ENCODE measurements around the gene EEF2. TPM values are rescaled to one million over a fixed set of nuclear protein-coding genes. Genes with fewer than 3 reads are reported as not detected.
A peak's percentile ranks its signal among the peaks of the same experiment; 100 is the strongest.
"Not testable (repeated sequence)": the region's sequence is repeated elsewhere in the genome, so short reads cannot be mapped to it uniquely, and the experiment has no call there.

Gene EEF2
- total RNA-seq, 2 donors from 2014 or later, result 3,216 to 3,705 TPM

DNA sequence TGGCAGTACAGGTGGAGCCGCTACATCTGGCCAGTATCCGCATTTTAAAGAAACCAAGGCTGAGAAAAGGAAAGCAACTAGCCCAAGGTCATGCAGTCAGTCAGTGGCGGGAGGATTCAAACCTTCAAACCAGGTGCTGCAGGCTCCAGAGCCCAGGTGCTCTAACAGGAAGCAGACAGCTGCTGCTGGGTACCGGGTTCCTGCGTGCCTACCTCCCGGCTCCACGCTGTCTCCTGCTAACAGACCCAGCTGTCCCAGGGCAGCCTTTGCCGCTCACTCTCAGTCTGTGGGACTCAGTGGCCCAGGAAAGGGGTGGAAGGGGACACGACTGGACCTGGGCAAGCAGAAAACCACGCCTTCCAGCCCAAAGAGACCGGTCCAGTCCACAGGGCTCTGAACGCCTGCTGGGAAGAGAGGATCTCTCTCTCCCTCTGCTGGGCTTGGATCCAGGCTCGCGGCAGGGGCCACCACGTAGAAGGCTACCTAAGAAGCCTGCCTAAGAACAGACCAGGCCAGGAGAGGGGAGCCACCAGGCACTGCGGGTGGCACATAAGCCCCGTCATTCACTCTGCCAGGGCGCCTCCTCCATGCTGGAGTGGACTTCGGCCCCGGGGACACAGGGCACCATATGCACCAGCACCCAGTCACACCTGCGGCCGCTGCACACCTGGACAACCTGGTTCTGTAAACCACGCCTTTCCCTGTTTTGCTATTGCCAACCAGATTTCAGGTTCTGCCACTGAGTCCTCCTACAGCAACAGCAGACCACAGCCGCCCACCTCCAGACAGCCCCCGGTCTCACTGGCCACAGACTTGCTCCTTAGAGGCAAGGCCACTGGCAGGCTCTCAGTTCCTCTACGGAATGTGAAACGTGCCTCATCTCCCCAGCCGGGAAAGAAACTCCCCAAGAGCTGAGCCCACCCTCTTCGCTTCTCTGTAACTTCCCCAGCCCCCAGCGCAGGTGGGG lies 18.9 kb downstream of the EEF2 start:
- DNase-seq (ENCODE audit: low spot score in 2 of 2) (no peak), ATAC-seq (no peak)
- no peaks in the 10 kb centered on the region for H3K9me3 Mint-ChIP-seq
- peaks cover 5 to 8% of the 10 kb centered on the region in 2 donors for H3K36me3 Mint-ChIP-seq
- H3K27ac Mint-ChIP-seq, result peak overlapping the region in 1 of 2 donors; percentile 32

DNA sequence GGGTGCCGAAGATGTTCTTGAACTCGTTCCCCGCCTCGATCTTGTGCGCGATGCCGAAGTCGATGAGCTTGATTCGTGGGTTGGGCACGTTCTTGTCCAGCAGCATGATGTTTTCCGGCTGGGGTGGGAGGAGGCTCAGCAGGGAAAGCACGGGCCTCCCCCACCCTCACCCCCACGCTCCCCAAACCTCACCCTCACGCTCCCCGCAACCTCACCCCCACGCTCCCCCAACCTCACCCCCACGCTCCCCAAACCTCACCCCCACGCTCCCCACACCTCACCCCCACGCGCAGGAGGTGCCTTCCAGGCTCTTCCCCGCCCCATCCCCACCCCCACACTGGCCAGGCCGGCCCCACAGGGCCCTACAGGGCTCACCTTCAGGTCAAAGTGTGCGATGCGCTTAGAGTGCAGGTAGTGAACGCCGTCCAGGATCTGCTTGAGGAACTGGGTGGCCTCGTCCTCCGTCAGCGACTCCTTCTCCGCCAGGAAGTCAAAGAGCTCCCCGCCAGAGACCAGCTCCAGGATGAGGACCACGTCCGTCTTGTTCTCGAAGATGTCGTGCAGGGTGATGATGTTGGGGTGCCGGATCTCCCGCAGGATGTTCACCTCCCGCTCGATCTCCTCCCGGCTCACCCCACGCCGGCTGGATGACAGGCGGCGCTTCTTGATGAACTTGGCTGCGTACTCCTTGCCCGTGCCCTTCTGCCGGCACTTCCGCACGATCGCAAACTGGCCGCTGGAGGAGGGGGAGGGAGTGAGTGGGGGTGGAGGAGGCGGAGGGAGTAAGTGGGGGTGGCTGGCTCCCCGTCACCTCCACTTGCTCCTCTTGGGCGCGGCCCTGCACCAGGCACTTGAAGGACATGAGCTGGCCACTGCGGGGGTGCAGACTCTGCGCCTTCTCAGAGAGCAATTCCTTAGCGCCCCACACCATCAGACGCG lies 20.7 kb downstream of the EEF2 start:
- peaks cover 0 to 3% of the 10 kb centered on the region in 2 donors for H3K36me3 Mint-ChIP-seq

DNA sequence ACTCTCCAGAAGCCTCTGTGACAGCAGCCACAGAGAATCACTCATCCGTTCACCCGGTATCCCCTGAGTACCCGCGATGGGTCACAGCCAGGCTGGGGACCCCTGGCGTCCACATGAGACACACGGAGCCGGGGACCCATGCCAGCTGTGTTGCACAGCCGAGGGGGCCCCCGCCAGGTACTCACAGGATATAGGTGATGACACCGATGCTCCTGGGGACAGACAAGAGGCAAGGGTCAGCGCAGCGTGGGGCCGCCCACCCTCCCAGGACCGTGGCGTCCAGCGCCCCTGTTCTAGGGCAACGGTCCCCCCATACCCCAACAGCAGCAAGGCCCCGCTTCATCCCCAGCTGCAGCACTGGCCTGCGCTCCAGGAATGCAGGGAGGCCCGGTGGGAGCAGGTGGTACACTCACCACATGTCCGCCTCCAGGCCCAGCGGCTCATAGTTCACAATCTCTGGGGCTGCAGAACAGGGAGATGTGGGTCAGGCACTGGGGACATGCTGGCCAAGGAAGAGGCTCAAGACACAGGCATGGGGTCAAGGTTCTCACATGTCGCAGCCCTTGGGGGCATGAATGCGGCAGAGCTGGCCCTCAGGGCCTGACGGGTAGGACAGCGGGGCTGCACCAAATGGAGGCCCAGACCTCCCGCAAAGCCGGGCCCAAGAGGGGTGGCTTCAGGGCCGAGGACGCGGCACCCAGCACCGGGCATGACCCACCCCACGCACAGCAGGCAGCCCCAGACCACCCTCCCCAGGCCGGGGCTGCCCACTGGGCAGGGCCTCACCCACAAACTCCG lies 21.6 kb downstream of the EEF2 start:
- Mint-ChIP-seq H3K36me3 (no peaks in the 10 kb centered on the region), H3K9me3 (no peaks in the 10 kb centered on the region), H3K27ac (no peak overlapping the region)
- DNase-seq (ENCODE audit: low spot score in 2 of 2) (no peak), ATAC-seq (peak; percentile 1 to 13)

More for the DNA sequence above, 20.7 kb downstream of the EEF2 start:
- DNase-seq (ENCODE audit: low spot score in 2 of 2), result no peak
- ATAC-seq, result peak in 1 of 2 donors; percentile 4
- peak overlapping the region in 1 of 2 donors; percentile 29 for H3K27ac Mint-ChIP-seq
- H3K9me3 Mint-ChIP-seq, result no peaks in the 10 kb centered on the region

DNA sequence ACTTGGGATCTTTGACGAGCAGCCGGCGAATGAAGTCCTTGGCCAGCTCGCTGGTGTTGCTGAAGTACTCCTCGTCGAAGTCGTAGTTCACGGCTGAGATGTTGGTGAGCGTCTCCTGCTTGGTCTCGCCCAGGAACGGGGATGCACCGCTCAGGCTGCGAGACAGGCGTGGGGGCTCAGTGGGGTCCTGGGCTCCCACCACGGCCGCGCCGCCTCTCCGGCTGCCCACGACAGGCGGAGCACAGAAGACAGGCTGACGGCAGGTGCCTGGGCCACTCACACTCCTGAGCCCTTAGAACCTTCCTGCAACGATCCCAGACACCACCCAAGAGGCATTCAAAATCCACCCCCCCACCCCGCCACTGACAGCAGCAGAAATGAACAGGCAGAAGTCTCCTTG lies 24.3 kb downstream of the EEF2 start:
- Mint-ChIP-seq H3K36me3 (no peaks in the 10 kb centered on the region), H3K9me3 (no peaks in the 10 kb centered on the region), H3K27ac (no peak overlapping the region)
- no peak for DNase-seq (ENCODE audit: low spot score in 2 of 2)
- ATAC-seq, result no peak

DNA sequence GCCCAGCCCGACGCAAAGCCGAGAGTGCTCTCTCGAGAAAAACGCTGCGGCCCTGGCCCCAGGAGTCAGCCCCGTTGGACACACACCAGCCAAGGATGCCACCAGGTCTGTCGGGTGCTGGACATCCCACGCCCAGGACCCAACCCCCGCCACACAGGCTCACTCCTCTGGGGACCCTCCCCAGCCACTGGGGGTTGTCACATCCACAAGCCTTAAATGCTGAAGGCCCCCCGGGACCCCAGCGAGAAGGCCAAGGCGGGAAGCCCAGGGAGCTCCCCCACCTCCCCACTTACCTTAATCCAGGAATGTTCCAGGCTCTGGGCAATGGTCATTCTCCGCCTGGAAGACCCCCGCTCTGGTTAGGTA lies 25.5 kb downstream of the EEF2 start:
- H3K36me3 Mint-ChIP-seq, result no peaks in the 10 kb centered on the region
- DNase-seq (ENCODE audit: low spot score in 2 of 2) (no peak), ATAC-seq (no peak)
- H3K27ac Mint-ChIP-seq, result no peak overlapping the region
- no peaks in the 10 kb centered on the region for H3K9me3 Mint-ChIP-seq

DNA sequence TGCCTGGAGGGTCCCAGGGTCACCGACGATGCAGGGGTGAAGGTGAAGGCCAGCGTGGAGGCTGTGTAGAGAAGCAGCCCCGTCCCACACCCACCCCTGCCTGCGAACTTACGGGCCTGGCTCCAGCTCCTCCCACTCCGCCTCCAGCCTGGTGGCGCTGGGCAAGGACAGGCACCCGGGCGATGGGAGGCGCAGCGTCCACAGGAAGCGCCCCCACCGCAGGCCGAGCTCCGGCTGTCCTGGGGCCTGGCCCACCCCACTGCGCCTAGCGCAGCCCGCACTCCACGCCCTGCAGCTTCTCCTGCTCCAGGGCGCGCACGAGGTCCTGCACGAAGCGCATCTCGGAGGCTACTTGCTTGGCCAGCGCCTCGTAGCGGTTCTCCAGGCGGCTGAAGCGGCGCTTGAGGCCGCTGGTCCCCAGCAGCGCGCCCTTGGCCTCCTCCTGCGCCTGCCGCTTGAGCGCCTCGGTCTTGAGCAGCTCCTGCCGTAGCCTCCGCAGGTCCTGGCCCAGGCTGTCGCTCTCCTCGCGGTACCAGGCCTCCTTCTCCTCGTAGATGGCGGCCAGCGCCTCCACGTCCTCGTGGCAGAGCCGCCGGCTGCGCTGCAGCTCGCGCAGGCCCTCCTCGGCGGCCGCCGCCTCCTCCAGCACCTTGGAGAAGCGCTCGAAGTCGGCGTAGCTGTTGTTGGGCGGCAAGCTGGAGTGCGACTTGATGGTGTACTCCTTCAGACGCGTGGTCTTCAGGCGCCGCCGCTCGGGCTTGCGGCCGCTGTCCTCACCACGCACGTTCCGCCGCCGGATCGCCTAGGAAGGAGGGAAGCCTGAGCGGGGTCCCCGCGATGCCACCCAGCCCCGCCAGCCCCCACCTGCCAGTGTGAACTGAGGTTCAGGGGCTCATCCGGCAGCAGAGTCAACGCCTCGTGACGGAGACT lies 26.2 kb downstream of the EEF2 start:
- ATAC-seq, result peak in 1 of 2 donors; percentile 2
- Mint-ChIP-seq H3K9me3 (no peaks in the 10 kb centered on the region), H3K36me3 (no peaks in the 10 kb centered on the region), H3K27ac (no peak overlapping the region)
- DNase-seq (ENCODE audit: low spot score in 2 of 2), result no peak

DNA sequence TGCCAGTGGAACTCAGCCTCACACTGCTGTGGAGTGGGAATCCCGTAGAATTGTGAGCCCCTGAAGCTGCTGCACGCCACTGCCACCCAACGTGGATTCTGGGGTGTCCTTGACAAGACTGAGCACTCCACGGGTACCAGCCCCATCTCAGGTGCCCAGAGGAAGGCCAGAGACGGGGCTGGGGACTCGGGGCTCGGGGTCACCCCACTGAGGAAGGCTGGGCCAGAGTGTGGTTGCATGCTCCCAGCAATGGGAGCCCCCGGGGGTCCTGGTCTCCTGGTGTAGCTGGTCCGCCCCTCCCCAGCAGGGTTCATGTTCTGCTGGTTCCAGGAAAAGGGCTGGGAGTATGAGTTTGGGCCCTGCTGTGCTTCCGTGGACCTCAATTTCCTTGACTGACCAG lies 29.6 kb downstream of the EEF2 start:
- Mint-ChIP-seq H3K36me3 (no peaks in the 10 kb centered on the region), H3K27ac (no peak overlapping the region), H3K9me3 (no peaks in the 10 kb centered on the region)
- no peak for DNase-seq (ENCODE audit: low spot score in 2 of 2)
- no peak for ATAC-seq

DNA sequence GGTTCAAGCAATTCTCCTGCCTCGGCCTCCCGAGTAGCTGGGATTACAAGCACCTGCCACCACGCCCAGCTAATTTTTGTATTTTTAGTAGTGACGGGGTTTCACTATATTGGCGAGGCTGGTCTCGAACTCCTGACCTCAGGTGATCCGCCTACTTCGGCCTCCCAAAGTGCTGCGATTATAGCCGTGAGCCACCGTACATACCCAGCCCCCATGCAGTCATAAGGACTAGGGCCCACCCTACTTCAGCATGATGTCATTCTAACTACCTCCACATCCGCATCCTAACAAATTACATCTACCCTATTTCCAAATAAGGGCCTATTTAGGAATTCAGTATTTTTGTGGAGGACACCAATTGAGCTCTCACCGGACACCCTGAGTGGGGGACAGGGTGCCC lies 30.0 kb downstream of the EEF2 start:
- ATAC-seq; DNase-seq (ENCODE audit: low spot score in 2 of 2): not testable (repeated sequence)

DNA sequence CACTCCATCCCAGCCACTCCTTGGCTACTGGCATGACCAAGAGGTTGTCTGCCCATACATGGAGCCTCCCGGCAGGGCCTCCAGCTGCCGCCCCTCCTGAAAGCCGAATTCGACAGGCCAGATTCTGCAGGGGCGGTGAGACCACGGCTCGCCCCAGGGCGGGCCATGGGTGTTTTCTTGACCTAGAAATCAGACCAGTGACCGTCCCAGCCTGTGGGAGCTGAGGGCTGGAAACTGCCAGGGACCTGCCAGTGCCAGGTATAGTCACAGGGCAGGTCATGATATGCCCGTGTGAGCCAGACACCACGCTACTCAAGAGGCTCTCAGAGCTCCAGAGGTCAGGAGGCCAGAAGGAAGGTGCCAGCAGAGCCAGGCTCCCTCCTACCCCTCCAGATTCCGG lies 31.2 kb downstream of the EEF2 start:
- H3K36me3 Mint-ChIP-seq, result no peaks in the 10 kb centered on the region
- DNase-seq (ENCODE audit: low spot score in 2 of 2), result no peak
- H3K27ac Mint-ChIP-seq, result no peak overlapping the region
- no peaks in the 10 kb centered on the region for H3K9me3 Mint-ChIP-seq
- ATAC-seq, result peak in 1 of 2 donors; percentile 5

More for the DNA sequence above, 30.0 kb downstream of the EEF2 start:
- H3K9me3 Mint-ChIP-seq, H3K27ac Mint-ChIP-seq, H3K36me3 Mint-ChIP-seq: not testable (repeated sequence)

DNA sequence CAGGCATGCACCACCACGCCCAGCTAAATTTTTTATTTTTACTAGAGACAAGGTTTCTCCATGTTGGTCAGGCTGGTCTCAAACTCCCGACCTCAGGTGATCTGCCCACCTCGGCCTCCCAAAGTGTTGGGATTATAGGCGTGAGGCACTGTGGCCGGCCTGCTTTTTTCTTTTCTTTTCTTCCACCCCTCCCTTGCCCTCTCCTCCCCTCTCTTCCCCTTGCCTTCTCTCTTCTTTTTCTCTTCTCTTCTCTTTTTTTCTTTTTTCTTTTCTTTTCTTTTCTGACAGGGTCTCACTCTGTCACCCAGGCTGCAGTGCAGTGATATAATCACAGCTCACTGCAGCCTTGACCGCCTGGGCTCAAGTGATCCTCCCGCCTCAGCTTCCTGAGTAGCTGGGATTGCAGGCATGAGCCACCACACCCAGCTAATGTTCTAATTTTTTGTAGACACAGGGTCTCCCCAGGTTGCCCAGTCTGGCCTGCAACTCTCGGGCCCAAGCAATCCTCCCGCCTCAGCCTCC lies 32.4 kb downstream of the EEF2 start:
- H3K9me3 Mint-ChIP-seq; H3K36me3 Mint-ChIP-seq; DNase-seq (ENCODE audit: low spot score in 2 of 2); ATAC-seq: not testable (repeated sequence)
- H3K27ac Mint-ChIP-seq, result peak overlapping the region; percentile 9 to 13

DNA sequence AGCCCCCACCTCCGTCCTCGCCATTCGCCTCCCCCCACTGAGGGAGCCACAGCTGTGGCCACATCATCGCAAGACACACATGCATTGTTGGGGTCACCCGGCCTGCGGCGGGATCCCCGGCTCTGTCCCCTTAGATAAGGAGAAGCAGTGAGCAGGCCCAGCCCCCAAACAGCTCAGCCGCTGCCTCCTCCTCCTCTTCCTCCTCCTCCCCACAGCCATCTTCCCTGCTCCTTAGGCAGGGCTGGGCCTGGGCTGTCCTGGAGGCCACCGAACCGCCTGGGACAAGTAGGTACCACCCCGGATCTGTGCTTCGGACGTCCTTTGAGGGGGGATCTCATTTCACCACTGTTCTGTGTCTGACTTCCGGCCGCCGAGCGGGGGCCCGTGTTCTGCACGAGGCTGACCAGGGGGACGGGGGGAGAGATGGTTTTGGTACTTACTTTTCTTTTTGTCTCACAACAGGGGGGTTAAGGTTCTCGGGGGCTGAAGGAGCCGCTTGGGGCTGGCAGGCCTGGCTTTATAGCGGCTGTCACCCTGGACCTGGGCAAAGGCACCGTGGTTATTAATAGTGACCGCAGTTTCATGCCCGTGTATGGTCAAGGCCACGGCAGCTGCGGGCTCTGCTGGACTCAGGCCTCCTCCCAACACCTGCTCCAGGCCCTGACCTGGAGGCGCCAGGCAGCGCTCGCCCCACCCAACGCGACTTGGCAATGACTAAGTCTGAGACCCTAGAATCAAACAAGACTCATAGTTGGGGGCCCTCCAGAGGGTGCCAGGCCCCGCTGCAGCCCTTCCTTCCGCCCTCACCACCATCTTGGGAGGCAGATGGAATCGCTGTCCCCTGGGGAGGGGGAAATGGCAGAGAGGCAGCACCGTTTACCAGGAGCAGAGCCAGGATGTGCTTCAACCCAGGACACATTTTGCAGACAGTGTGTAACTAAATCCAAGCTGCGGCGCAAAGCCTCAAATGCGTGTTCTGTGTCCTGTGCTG lies 34.1 kb downstream of the EEF2 start:
- Mint-ChIP-seq H3K9me3 (no peaks in the 10 kb centered on the region), H3K27ac (peak overlapping the region; percentile 14 to 64), H3K36me3 (no peaks in the 10 kb centered on the region)
- ATAC-seq (peak; percentile 21 to 39), DNase-seq (ENCODE audit: low spot score in 2 of 2) (no peak)

DNA sequence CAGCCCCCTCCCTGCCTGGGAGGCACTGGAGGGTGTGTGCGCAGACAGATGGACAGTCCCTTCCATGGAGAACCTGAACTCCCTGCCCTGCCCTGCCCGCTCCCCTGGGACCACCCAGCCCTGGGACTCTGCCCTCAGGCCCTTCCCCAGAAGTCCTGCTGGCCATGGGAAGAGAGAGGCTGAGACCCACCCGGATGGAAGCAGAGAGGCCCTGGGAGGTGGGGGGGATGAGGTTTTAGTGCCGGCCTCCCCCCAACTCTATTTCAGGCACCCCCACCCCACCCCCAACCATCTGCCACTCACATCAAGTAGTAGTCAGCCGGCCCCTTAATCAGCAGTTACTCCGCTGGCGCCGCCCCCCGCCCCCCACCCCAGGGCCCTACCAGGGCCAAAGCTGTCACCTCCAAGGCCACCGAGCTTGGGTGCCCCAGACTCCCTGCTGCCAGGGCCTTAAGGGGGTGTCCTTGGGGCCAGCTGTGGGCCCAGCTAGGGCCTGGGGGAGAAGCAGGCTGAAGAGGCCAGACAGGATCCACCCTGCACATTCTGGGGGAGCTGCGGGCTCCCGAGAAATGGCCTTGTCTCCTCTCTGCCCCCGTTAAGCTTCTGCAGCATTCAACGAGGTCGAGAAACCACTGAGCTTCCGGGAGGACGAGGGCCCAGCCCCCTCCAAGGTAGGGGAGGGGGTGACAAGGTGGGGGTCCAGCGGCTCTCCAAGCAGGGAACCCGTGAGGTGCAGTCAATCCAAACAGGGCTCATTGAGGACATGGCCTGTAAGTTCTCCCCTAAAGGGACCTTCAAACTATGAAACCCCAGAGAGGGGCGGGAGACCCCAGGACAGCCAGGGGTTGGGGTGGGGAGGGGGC lies 35.0 kb downstream of the EEF2 start:
- Mint-ChIP-seq H3K9me3 (no peaks in the 10 kb centered on the region), H3K27ac (no peak overlapping the region), H3K36me3 (no peaks in the 10 kb centered on the region)
- ATAC-seq, result no peak
- no peak for DNase-seq (ENCODE audit: low spot score in 2 of 2)

DNA sequence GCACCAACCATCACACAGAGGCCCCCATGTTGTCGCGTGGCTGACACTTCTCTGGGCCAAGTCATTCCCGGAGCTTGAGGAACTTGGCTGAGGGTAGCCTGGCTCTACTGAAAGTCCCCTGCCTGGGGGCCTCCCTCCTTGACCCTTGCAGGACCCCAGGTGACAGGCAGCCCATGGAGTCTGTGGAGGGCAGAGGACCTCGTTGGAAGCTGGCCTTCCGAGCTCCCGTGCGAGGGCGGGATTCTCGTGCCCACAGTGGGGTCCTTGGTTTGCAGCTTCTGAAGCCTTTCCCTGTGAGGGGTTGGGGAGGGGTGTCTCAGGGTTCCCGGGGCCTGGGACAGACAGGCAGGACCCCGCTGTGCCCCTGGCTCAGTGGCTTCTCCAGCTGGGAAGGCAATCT lies 36.0 kb downstream of the EEF2 start:
- H3K9me3 Mint-ChIP-seq, result no peaks in the 10 kb centered on the region
- DNase-seq (ENCODE audit: low spot score in 2 of 2) (no peak), ATAC-seq (no peak)
- no peaks in the 10 kb centered on the region for H3K36me3 Mint-ChIP-seq
- no peak overlapping the region for H3K27ac Mint-ChIP-seq
